Measurements from ENCODE around the gene BBX.

DNA sequence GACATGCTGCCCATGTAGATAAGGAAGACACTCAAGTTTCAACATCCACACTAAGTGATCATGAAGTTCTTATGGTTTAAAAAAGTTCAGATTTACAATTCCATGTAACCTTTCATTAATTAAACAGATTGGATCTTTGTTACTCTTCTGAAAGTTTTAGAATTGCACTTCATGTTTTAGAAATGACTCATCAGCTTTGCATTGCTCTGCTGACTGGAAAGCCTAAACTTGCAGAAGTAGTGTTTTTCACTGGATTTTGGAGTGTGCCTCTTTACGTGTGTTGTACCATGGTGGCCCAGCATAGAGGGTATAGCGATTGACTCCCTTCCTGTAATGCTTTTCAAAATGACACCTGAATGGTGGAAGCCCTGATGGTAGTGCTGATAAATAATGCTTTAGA lies 157.9 kb downstream of the BBX start:
- no peak for TF ChIP-seq TCF12 (IDR thresholded peaks at IDR 0.05; ENCODE audit: low read depth)
- TF ChIP-seq NFIC (IDR thresholded peaks at IDR 0.05) = no peak
- TF ChIP-seq TEAD4 (IDR thresholded peaks at IDR 0.05) = no peak
- TF ChIP-seq, protein P1, sequence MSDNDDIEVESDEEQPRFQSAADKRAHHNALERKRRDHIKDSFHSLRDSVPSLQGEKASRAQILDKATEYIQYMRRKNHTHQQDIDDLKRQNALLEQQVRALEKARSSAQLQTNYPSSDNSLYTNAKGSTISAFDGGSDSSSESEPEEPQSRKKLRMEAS (IDR thresholded peaks at IDR 0.05) = no peak
- TF ChIP-seq, protein P2, sequence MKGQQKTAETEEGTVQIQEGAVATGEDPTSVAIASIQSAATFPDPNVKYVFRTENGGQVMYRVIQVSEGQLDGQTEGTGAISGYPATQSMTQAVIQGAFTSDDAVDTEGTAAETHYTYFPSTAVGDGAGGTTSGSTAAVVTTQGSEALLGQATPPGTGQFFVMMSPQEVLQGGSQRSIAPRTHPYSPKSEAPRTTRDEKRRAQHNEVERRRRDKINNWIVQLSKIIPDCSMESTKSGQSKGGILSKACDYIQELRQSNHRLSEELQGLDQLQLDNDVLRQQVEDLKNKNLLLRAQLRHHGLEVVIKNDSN (IDR thresholded peaks at IDR 0.05) = no peak
- no peak for TF ChIP-seq EP300 (IDR thresholded peaks at IDR 0.05; ENCODE audit: borderline replicate concordance)
- no peak for TF ChIP-seq RAD21 (IDR thresholded peaks at IDR 0.05; ENCODE audit: low read depth)
- TF ChIP-seq CEBPB (IDR thresholded peaks at IDR 0.05) = no peak
- TF ChIP-seq TAF1 (IDR thresholded peaks at IDR 0.05; ENCODE audit: low read depth) = no peak
- no peak for TF ChIP-seq ZBTB7A (IDR thresholded peaks at IDR 0.05; ENCODE audit: low read depth)
